HG03135 (cell line): Measurements from ENCODE around the gene BHLHE23.

Experiments
- ATAC-seq: cut with Tn5 transposase; IDR thresholded peaks from one replicate; pipeline ENCODE4 v1.9.1; 2021; ENCODE audit warnings: mild to moderate bottlenecking, moderate library complexity; ENCODE audit not compliant: unreplicated experiment

Gene BHLHE23

GRCh38 chr20:63026582-63027165 lies 19.9 kb upstream of the BHLHE23 start:
- ATAC-seq, result no peak

- no peak for ATAC-seq
Measured at GRCh38 chr20:63025534-63026331, 19.0 kb upstream of the BHLHE23 start.

- no peak for ATAC-seq
Measured at GRCh38 chr20:63024573-63025392, 18.0 kb upstream of the BHLHE23 start.

GRCh38 chr20:63023936-63024571 lies 17.3 kb upstream of the BHLHE23 start:
- no peak for ATAC-seq

DNA sequence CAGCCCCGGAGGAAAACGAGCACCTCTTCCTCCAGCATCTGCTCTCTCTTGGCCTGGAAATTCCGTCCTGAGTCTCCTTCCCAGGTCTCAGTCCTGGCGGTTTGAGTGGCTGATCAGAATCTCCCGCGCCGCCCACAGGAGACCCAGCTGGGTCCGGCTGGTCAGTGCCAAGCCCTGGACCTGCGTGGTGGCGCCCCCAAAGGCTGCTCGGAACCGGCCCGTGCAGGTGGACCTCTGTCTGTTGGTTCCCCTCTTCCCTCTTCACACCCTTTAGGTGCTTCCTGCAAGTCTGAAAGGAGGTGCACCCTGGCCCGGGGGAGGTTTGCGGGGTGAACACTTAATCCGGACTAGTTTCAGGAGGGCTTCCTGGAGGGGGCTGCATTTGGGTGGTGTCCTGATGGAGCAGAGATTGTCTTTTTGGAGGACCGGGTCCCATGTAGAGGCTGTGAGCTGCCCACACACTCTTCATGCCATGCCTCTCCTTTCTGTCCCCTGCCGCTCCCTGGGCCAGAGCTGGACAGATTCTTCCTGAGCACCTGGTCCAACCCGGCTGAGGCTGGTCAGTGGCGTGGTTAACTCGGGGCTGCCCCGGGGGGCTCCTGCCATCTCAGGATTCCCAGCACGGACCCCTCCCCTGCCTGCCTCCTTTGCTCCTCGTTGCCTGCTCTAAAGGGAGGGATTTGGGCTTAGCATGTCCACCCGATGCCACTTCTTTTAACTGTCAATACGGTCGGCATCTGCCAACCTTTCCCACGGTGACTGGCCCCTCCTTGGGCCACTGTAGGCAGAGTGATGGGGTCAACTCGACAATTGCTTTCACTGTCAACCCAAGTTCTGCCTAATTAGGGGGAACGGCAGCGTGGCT lies 16.5 kb upstream of the BHLHE23 start:
- no peak for ATAC-seq

- ATAC-seq, result no peak
Measured at GRCh38 chr20:63022501-63022900, 15.7 kb upstream of the BHLHE23 start.

DNA sequence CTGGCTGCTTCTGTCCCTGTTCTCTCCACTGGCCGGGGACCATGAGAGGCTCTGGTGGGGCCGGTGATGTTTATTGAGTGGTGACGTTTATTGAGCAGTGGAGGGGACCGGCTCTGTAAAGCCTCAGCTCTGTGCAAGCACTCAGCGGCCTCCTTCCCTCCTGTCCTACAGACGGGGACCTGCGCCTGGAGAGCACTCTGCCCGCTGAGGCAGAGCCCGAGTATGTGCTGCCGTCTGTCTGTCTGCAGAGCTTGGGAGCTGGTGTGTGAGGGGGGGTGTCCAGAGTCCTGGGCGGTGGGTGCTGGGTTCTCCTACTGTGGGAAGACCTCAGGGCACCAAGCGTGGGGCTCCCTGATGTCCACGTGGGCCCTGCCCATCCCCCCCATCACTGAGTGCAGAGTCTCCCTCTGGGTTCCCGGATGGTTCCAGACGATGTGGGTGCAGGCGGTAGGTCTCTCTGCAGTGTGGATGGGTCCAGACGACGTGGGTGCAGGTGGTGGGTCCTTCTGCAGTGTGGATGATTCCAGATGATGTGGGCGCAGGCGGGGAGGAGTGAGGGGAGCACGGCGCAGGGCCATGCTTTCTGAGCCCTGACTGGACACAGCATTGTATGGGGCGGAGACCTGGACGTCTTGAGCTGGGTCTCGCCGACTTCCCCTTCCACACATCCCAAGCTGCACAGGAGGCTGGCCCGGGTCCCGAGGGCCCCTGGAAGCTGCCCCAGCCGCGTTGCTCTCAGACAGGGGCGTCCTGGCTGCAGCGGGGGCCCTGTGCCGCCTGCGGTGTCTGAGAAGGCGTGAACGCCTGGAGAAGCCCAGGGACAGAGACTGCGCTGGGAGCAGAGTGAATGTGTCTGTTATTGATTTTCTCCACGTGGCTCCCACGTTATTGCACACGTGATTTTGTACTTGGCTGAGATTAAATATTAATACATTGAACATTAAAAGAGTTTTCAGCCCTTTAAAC lies 14.9 kb upstream of the BHLHE23 start:
- ATAC-seq, result no peak

DNA sequence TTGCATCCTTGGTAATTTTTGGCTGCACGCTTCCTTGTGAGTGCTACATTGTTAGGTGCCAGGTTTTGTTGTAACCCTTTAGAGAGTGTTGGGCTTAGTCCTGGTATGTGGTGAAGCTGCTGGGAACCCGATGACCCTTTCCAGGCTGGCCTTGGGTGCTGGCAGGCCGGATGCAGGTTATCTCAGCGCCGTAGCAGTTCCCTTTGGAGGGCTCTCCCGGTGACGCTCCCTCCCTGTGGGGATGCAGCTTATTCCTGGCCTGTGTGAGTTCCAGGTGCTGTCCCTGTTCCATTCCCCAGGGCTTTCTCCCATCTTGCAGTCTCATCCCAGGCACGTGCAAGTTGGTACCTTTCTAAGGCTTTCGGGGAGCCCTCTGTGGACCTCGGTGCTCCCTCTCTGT lies 13.9 kb upstream of the BHLHE23 start:
- no peak for ATAC-seq

DNA sequence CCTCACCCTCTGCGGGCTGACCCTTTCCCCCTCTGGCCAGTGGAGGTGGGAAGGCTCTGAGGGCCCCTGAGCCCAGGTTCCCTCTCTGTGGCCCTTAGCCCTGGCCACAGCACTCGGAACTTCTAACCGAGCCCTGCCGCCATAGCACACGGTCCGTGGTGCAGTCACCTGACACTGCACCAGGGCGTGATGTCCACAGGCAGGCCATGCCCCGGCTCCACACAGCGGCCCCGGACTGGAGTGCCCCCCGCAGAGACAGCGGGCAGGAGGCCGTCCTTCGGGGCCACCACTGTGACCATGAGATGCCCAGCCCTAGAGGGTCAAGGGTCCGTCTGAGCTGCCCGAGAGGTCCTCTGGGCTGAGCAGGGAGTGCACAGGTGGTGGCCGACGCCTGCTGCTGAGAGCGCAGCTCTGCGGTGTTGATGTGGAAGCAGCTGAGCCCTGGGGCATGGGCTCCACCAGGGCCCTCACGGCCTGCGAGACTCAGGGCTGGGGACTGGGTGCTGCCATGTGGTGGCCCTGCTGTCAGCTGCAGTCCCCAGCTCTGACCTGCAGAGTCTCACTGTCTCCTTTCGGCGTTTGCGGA lies 11.2 kb upstream of the BHLHE23 start:
- no peak for ATAC-seq

GRCh38 chr20:63017076-63017825 lies 10.5 kb upstream of the BHLHE23 start:
- ATAC-seq, result no peak

DNA sequence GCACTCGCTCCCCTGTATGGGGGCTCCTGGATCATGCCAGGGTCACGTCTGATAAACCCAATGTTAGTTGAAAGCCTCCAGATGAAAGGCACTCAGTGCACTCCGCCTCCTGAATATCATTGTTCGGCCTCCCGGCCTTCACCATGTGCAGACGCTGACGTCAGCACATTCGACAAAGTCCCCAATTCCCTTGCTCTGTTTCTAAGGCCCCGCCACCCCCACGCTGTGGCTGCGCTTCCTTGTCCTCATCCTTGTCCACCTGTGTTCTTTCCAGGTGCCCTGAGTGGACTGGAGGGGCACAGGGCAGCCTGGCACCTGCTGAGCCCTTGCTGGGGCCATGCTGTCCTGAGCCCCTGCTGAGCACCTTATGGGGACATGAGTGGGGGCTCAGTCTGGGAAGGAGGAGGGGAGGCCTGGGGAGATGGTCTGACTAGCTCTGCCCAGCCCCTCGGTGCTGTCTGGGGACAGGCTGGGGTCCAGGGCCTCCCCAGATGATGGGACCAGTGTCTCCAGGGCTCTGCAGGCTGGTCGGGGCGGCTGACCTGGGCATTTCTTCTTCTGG lies 9.8 kb upstream of the BHLHE23 start:
- no peak for ATAC-seq

- no peak for ATAC-seq
Measured at GRCh38 chr20:63015662-63016361, 9.0 kb upstream of the BHLHE23 start.

DNA sequence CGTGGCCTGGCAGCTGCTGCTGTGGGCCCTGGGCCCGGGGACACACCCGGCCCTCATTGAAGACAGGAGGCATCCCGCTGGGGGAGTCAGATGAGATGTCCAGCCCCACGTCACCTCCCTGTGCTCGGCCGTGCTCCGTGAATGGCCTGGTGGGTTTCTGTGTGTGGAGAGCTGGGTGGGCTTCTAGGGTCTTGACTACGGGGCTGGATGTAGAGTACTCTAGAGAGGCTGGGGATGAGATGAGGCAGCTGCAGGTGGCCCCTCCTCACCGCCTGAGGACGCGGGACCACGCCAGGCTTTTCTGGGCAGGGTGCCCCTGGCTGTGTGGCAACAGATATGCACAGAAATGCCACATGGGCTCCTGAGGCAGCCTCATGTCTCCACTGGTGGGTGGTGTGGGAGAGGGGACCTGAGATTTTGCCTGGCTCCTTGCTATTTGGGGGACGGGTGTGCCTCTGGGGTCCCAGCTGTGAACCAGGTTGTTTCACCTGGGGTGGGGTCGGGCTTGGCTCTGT lies 8.4 kb upstream of the BHLHE23 start:
- ATAC-seq, result no peak

- no peak for ATAC-seq
Measured at GRCh38 chr20:63014710-63015109, 7.9 kb upstream of the BHLHE23 start.

DNA sequence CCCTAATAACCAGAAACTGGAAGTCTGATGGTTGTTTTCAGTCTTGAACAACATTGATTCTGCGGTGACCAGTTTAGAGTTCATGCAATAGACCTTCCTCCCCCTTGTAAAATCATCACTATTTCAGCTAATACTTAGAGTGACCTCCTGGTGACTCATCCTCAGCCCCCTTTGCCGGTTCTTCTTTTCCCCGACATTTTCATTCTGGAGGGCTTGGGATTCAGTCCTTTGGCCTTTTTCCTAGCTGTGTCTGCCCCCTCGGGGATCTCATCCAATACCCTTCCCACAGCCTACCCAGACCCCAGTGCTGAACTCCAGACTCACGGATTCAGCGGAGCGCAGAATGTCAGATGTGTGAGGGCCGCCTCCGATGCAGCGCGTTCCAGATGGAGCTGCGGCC lies 7.5 kb upstream of the BHLHE23 start:
- ATAC-seq, result no peak

GRCh38 chr20:63013207-63013606 lies 6.4 kb upstream of the BHLHE23 start:
- ATAC-seq, result no peak

GRCh38 chr20:63011798-63012197 lies 5.0 kb upstream of the BHLHE23 start:
- ATAC-seq, result no peak
